AG04449 (cell line): ENCODE data around the gene LIPT1.
"Not testable (repeated sequence)": the region's sequence is repeated elsewhere in the genome, so short reads cannot be mapped to it uniquely, and the experiment has no call there.

Experiments used
- CTCF ChIA-PET: fragments of 350-600 bp; formaldehyde crosslinking; extraction: SDS; loops from one replicate; lab custom pipeline; 2021; ENCODE audit warnings: antibody characterized with exemption; lab: Yijun Ruan, JAX
- POLR2A ChIA-PET: fragments of 400-600, 350-600 bp; formaldehyde crosslinking; extraction: SDS; loops from one replicate; lab custom pipeline; 2020; ENCODE audit warnings: antibody characterized with exemption, inconsistent platforms; lab: Yijun Ruan, JAX
- DNase-seq: peaks from one replicate; pipeline ENCODE4 v3.0.0-alpha.2; 2010; ENCODE audit warnings: low read depth, low spot score
- H3K4me3 ChIP-seq: 2 replicates; pipeline ENCODE4 v1.5.1; 2011; ENCODE audit warnings: low read depth, mild to moderate bottlenecking, control low read depth, low read length
- TF ChIP-seq, protein P1 (sequence below): IDR thresholded peaks from one replicate; pipeline ENCODE4 v1.5.1; 2011; ENCODE audit warnings: mild to moderate bottlenecking, moderate library complexity, low read length, control low read depth, inconsistent platforms; ENCODE audit not compliant: insufficient read depth; ENCODE audit errors: missing control alignments

LIPT1 gene

DNA sequence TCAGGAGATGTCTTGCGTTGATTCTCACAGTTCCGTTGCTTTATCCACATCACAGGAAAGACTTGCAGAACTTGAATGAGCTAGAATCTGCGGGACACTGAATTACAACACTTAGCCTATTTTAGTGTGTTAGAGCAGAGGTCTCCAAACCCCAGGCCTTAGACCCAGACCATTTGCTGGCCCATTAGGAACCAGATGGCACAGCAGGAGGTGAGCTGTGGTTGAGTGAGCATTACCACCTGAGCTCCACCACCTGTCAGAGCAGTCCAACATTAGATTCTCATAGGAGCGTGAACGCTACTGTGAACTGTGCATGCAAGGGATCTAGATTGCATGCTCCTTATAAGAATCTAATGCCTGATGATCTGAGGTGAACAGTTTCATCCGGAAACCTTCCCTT lies 30.0 kb downstream of the LIPT1 start:
- POLR2A ChIA-PET, result no interaction called here
- CTCF ChIA-PET, result interaction anchor here (0.6 to 1.2 kb wide), 3 partner anchors 13 to 153 kb away, joined by 3 to 4 read pairs (median 3); no protein-coding TSS in a partner anchor
- TF ChIP-seq, protein P1, sequence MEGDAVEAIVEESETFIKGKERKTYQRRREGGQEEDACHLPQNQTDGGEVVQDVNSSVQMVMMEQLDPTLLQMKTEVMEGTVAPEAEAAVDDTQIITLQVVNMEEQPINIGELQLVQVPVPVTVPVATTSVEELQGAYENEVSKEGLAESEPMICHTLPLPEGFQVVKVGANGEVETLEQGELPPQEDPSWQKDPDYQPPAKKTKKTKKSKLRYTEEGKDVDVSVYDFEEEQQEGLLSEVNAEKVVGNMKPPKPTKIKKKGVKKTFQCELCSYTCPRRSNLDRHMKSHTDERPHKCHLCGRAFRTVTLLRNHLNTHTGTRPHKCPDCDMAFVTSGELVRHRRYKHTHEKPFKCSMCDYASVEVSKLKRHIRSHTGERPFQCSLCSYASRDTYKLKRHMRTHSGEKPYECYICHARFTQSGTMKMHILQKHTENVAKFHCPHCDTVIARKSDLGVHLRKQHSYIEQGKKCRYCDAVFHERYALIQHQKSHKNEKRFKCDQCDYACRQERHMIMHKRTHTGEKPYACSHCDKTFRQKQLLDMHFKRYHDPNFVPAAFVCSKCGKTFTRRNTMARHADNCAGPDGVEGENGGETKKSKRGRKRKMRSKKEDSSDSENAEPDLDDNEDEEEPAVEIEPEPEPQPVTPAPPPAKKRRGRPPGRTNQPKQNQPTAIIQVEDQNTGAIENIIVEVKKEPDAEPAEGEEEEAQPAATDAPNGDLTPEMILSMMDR, result no peak
- DNase-seq, result no peak
- no peak overlapping the region for H3K4me3 ChIP-seq

DNA sequence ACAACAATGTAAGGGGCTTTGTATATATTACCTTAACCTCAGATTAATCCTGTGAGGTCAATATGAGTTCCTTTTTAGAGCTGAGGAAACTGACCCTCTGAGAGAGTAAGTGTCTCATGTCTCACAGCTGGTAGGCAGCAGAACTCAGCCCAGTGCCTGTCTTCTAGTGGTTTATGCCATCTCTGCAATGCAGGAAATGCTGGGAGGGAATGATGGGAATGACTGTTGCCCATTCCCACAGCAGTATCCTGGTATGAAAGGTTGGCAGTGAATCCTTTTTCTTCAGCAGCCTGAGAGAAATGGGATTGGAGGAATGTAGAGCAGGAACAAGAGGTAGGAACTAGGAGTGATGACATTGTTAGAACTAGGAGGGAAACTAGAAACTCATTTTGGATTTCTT lies 32.2 kb downstream of the LIPT1 start:
- TF ChIP-seq, protein P1, result no peak
- ChIA-PET POLR2A (no interaction called here), CTCF (no interaction called here)
- no peak for DNase-seq
- H3K4me3 ChIP-seq, result no peak overlapping the region

DNA sequence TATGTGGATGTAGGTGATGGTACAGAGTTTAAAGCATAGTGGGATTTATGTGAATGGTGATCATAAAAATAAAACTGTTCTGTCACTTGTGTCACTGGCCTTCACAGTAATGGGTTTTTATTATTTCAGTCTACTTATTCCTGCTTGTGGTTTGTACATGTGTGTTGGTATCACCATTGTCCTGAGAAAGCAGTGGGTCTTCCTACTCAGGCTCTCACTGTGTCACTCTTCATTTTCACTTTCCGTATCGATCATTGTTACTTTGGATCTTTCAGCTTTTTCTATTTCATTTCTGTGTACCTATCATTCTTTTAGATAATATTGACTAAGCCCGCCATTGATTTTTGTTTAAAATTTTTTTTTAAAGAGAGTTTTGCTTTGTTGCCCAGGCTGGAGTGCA lies 33.6 kb downstream of the LIPT1 start:
- POLR2A ChIA-PET, result no interaction called here

DNA sequence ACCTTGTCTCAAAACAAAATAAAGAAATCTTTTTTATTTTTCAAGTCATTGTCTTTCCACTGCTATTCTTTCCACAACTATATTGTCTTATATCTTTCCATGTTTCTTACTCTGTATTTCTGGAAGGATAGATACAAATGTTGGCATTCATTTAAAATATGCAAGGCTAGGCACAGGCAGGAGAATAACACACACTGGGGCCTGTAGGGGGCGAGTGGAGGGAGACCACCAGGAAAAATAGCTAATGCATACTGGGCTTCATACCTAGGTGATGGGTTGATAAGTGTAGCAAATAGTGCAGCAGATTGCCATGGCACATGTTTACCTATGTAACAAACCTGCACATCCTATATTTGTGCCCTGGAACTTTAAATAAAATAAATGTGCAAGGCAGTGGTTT lies 35.8 kb downstream of the LIPT1 start:
- POLR2A ChIA-PET, result no interaction called here
- DNase-seq, result no peak
- no peak overlapping the region for H3K4me3 ChIP-seq
- CTCF ChIA-PET, result interaction anchor here (1.5 kb wide), 1 partner anchor 11 kb away, joined by 4 read pairs; no protein-coding TSS in a partner anchor
- TF ChIP-seq, protein P1, result no peak

More for the DNA sequence above, 33.6 kb downstream of the LIPT1 start:
- no peak for DNase-seq
- CTCF ChIA-PET, result no interaction called here
- TF ChIP-seq, protein P1, result no peak
- H3K4me3 ChIP-seq, result no peak overlapping the region

DNA sequence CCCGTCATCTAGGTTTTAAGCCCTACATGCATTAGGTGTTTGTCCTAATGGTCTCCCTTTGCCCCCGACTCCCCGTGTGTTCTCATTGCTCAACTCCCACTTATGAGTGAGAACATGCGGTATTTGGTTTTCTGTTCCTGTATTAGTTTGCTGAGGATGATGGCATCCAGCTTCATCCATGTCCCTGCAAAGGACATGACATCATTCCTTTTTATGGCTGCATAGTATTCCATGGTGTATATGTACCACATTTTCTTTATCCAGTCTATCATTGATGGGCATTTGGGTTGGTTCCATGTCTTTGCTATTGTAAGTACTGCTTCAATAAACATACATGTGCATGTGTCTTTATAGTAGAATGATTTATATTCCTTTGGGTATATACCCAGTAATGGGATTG lies 37.6 kb downstream of the LIPT1 start:
- H3K4me3 ChIP-seq, CTCF ChIA-PET, DNase-seq: not testable (repeated sequence)
- POLR2A ChIA-PET, result interaction anchor here (1.0 kb wide), 1 partner anchor 12 kb away, joined by 3 read pairs; no protein-coding TSS in a partner anchor

DNA sequence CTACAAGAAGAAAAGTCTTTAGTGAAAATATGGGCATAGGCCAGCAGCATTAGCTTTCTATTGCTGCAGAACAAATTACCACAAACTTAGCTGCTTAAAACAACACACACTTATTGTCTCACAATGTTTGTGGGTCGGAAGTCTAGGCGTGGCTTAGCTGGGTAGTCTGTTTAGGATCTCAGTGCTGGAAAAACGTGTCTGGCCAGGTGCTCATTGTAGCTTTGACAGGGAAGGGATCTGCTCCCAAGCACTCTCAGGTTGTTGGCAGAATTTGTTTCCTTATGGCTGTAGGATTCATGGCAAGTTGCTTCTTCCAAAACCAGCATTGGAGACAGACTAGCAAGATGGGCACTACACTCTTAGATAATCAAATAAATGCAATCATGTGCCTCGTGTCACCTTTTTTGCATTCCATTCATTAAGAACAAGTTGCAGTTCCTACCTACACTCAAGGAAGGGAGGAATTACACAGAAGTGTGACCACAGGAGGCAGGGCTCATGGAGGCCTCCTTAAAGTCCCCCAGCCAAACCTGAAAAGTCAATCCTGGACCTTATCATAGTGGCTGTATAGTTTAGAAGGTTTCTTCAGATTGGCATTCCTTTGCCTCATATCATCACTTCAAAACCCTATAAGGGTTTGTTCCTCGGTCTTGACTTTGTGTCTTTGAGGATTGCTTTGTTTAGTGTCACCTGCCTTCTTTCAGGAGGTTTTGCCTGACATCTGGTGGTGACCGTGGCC lies 43.5 kb downstream of the LIPT1 start:
- TF ChIP-seq, protein P1, result no peak
- H3K4me3 ChIP-seq, result no peak overlapping the region
- ChIA-PET POLR2A (no interaction called here), CTCF (interaction anchor here (1.4 to 1.5 kb wide), 2 partner anchors 13 to 16 kb away, joined by 3 read pairs; no protein-coding TSS in a partner anchor)
- DNase-seq, result no peak
